HEK293T (cell line): Measurements from ENCODE around the gene SHFL.

Experiments
- BHLHE40 ChIP-seq: fragments of 450-650 bp; IDR thresholded peaks from 2 replicates; pipeline ENCODE4 v1.6.1; 2016; ENCODE audit warnings: mild to moderate bottlenecking, moderate library complexity, borderline replicate concordance
- CTBP1 ChIP-seq: fragments of 450-650 bp; IDR thresholded peaks from 2 replicates; pipeline ENCODE4 v1.6.1; 2016; ENCODE audit warnings: borderline replicate concordance
- HDGF ChIP-seq: fragments of 450-650 bp; IDR thresholded peaks from 2 replicates; pipeline ENCODE4 v1.6.1; 2017; ENCODE audit warnings: antibody characterized with exemption, borderline replicate concordance
- SP1 ChIP-seq: fragments of 450-650 bp; IDR thresholded peaks from 2 replicates; pipeline ENCODE4 v1.6.1; 2017

DNA sequence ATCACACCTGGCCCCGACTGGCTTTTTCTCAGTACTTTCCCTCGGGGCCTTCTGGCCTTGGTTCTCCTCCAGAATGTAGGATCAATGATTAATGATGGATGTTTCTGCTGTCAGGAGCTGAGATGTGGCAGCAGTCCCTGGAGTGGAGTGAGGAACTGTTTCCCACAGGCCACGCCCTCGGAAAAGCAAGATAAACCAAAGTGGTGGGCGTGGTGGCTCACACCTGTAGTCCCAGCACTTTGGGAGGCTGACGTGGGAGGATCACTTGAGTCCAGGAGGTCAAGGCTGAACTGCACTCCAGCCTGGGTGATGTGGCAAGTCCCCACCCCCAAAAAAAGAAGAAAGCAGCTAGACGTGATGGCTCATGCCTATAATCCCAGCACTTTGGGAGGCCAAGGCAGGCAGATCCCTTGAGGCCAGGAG is 7.1 kb upstream of the SHFL start:
- TF ChIP-seq HDGF = no peak
- no peak for TF ChIP-seq SP1
- TF ChIP-seq CTBP1 = no peak
- TF ChIP-seq BHLHE40 = no peak
